DMS 273 (cell line): ENCODE measurements around the gene NUF2.
A peak's percentile ranks its signal among the peaks of the same experiment; 100 is the strongest.
"Not testable (repeated sequence)": the region's sequence is repeated elsewhere in the genome, so short reads cannot be mapped to it uniquely, and the experiment has no call there.

Experiments
- DNase-seq: peaks from one replicate; lab custom pipeline; 2025; ENCODE audit not compliant: unreplicated experiment; lab: John Stamatoyannopoulos, UW

The NUF2 gene

DNA sequence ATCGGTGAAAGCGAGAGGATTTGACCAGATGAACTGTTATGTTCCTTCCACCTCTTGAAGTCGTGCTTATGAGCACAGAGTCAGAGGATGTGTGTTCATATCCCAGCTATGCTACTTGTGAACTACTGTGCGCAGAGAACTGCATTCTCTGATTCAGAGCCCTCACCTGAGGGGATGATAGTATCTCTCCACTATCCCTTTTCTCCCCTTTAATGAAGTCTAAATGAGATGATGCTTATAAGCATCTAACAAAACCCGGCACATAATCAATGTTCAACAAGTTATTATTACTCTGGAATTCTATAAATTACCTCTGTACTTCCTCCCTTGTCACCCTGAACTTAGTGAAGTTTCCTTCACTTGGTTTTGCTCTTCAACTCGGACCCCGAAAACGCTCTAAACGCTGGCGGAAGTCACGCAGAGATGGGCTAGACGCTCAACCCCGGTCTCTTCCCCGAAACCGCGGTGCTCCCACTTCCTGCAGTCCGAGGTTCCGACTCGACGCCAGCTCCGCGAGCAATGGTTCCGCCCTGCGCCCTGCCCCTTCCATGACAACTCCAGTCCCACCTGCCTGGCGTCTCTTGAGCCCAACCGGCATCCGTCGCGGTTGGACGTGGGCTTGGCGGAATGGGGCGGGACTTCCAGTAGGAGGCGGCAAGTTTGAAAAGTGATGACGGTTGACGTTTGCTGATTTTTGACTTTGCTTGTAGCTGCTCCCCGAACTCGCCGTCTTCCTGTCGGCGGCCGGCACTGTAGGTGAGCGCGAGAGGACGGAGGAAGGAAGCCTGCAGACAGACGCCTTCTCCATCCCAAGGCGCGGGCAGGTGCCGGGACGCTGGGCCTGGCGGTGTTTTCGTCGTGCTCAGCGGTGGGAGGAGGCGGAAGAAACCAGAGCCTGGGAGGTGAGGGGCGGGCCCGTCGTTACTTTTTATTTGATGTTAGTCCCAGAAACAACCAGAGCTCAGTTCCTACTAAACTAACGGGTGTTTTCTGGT lies at the start of gene NUF2:
Gene NUF2 (plus strand): TSS at position 644 of the 995 bp plus-strand sequence. CDS start 4,098 bp downstream, outside the sequence.
- peak; percentile 99 for DNase-seq

DNA sequence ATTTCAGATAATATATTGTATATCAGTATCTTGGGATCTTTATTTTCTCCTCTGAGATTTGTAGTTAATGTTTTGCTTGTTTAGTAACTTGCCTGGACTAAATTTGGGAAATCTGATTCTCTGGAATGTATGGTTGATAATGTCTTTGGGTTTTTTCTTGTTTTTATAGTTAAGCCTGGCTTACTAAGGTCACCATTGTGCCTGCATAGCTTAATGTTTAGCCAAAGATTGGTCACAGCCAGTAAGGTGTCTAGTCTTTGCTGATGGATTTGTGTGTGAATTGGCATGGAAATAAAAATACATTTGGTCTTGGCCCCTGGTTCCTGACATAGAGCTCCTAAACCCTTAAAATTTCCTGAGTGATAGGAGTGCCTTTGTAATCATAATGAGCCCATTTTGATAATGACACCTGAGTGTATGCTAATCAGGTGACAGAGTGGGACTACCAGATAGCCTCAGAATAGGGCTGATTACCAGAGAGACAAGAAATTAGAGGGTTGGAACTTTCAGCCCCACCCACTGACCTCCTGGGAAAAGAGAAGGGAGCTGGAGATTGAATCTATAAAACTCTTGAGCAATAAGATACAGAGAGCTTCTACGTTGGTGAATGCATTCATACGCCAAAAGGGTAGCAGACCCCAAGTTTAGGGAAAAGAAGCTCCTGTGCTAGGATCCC lies 47.9 kb upstream of the NUF2 start:
- no peak for DNase-seq

DNA sequence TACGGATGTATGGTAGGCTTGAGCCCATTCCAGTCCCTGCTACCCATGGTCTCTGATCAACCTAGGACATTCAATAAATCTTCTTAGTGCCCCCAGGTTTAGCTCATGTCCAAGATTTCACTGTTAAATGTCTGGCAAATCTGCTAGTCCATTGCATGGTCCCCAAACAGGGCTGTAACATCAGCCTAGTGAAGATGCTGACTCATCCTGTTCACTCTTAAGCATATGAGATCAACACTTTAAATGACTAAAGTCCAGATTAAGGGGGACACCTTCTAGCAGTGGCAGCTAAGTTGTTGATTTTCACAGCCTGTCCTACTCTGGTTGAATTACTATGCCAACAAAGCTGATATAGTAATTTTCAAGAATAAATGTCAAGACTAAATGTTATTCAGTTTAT lies 46.5 kb upstream of the NUF2 start:
- DNase-seq, result no peak

GRCh38 chr1:163278602-163279001 lies 43.2 kb upstream of the NUF2 start:
- no peak for DNase-seq

DNA sequence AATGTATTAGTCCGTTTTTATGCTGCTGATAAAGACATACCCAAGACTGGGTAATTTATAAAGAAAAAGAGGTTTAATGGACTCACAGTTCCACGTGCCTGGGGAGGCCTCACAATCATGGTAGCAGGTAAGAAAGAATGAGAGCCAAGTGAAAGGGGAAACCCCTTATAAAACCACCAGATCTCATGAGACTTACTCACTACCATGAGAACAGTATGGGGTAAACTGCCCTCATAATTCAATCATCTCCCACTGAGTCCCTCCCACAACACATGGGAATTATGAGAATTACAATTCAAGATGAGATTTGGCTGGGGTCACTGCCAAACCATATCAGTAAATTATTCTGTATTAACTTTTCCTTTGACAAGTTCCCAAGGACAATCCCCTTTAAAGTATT lies 36.9 kb upstream of the NUF2 start:
- DNase-seq, result not testable (repeated sequence)

DNA sequence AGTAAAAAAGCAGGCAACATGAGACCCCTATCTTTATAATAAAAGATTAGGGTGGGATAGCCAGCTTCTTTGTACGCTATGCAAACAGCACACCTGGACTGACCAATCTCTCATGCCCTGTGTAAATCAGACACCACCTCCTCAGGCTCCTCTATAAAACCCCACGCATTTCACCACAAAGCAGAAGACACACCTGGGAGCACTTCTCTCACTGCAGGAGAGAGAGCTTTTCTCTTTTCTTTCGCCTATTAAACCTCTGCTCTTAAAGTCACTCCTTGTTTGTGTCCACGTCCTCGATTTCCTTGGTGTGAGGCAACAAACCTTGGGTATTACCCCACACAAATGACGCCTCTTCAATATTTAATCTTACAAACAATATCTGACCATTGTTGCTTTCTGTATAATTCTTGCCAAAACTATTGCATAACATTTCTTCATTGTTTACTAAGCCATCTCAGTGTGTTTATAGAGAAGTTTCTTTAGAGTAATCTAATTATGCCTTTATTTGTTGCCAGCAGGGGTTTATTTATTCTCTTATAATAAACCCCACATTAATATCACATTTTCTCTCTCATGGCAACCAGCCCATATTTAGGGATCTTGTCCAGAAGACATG lies 31.6 kb upstream of the NUF2 start:
- no peak for DNase-seq

DNA sequence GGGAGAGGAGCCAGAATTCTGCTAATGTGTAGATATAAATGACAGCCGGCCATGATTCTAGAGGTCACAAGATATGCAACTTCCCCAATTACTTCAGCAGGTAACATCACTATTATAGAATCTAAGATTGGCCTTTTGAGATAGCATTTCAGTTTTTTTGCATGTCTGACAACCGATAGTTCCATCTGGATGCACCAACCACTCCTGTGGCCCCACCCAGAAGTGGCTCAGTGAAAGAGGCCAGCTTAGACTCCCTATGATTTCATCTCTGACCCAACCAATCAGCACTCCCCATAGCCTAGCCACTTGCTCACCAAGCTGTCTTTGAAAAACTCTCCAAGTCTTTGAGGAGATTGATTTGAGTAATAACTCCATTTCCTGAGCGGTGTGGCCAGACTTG lies 30.3 kb upstream of the NUF2 start:
- DNase-seq, result no peak

DNA sequence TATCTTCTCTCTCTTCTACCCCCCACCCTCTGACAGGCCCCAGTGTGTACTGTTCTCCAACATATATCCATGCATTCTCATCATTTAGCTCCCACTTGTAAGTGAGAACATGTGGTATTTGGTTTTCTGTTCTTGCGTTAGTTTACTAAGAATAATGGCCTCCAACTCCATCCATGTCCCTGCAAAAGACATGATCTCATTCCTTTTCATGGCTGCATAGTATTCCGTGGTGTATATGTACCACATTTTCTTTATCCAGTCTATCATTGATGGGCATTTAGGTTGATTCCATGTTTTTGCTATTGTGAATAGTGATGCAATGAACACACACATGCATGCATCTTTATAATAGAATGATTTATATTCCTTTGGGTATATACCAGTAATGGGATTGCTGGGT lies 29.6 kb upstream of the NUF2 start:
- not testable (repeated sequence) for DNase-seq

DNA sequence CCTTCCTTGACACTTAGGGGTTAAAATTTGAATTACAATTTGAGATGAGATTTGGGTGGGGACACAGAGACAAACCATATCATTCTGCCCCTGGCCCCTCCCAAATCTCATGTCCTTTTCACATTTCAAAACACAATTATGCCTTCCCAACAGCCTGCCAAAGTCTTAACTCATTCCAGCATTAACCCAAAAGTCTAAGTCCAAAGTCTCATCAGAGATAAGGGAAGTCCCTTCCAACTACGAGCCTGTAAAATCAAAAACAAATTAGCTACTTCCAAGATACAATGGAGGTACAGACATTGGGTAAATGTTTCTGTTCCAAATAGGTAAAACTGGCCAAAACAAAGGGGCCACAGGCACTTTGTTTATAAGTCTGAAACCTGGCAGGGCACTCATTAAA lies 28.3 kb upstream of the NUF2 start:
- DNase-seq, result not testable (repeated sequence)

- no peak for DNase-seq
Observed at GRCh38 chr1:163295949-163296348, 25.8 kb upstream of the NUF2 start.

DNA sequence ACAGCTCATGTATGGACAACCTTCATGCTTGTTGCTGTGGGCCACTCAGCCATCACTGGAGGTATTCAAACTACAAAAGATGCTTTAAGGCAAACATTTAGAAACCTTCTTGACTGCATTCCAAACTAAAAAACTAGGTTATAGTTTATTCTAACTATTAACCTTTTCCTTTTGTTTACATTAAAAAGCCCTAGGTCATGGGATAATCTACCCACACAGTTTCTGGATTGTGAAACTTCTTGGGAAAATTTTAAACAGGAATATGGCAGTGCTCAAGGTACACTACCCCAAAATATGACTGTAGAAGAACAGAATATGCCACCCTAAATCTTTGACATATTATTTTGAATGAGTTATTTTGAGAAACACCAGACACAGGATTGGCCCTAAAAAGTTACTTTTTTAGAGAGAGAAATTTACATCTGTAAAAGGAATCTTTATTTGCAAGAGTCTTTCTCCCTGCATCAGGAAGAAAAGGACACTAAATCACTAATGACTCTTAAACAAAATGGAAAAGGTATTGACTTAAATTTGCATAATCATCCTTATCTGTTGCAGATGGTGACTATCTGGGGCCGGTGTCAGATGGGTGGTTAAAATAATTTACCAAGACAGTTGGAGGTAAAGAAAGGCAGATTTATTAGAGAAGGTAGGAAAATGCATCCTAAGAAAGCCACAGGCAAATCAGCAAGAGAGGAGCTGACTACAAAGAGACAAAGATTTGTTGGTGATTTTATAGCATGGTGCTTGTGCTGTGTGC lies 25.1 kb upstream of the NUF2 start:
- no peak for DNase-seq

DNA sequence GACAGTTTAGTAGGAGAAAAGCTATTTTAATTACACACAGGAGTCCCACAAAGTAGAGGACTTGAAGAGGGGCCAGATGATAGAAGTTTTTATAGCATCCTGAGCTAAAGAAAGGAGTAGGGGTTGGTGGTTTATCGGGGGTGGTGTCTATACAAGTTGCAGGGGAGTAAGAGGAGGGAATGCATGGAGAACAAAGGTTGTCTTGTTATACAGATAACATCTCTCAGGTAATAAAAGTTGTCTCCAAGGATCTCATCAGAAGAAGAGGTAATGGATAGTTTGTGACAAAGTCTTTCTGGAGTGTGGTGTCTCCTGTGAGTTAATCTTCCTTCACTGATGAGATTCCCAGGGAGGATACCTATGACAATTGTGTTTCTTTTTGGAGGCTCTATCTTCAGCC lies 23.4 kb upstream of the NUF2 start:
- DNase-seq, result no peak

DNA sequence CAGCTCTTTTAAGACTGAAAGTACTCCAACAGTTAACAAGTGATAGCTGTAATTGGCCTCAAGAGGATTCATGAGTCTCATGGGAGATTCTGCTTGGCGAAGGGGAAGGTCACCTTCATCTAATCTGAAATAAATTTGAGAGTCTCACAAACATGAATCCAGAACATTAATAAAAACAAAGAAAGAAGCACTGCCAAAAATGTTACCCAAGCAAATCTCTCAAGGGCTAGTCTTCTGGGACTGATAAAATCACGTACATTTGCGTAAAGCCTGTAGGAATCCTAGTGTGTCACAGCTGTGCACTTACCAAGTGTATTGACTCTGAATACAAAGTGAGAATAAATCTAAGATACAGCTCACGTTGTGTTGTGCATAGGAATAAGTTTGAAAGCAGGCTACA lies 21.2 kb upstream of the NUF2 start:
- DNase-seq, result peak; percentile 26

DNA sequence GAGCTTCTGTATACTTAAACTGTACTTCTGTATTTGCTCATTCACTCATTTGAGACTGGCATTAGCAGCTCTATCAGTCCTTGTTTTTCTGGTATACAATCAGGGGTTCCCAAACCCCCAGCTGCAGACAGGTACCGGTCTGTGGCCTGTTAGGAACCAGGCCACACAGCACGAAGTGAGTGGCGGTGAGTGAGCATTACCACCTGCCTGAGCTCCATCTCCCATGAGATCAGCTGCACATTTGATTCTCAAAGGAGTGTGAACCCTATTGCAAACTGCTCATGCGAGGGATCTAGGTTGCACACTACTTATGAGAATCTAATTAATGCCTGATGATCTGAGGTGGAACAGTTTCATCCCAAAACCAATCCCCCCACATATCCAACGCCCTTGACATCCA lies 18.2 kb upstream of the NUF2 start:
- no peak for DNase-seq

GRCh38 chr1:163305441-163305840 lies 16.3 kb upstream of the NUF2 start:
- DNase-seq, result no peak

GRCh38 chr1:163307479-163308171 lies 14.1 kb upstream of the NUF2 start:
- DNase-seq, result no peak

DNA sequence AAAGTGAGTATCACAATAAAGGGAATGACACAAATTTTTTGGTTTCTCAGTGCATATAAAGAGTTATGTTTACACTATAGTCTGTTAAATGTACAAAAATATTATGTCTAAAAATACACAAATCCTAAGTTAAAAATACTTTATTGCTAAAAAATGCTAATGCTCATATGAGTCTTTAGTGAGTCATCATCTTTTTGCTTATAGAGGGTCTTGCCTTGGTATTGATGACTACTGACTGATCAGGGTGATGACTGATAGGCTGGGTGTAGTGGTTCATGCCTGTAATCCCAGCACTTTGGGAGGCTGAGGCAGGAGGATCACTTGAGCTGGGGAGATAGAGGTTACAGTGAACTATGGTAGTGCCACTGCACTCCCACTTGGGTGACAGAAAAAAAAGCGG lies 12.9 kb upstream of the NUF2 start:
- no peak for DNase-seq

DNA sequence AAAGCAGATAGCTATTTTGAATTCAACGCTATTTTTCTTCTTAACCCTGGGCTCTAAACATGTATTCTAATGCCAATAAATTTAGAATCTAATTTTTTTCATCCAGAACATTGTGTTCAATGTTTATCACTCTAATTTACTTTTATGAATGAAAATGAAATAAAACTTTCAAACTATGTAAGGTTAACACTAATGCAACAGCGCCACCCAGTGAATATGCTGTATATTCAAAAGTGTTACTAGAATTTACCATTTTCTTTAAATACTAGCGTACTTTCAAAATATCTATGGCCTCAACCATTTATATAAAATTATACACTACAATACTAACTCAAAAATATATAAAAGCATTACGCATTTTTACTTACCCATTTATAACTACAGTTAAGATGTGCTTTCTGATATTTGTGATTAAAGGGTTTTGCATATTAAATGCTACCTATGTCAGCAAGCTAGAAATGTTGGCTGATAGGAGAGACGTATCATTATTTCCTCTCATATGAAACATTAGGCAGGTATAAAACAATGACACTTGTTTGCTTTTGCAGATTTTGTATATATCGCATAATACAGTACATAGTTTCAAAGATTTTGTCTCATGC lies 5.9 kb upstream of the NUF2 start:
- peak; percentile 66 for DNase-seq

DNA sequence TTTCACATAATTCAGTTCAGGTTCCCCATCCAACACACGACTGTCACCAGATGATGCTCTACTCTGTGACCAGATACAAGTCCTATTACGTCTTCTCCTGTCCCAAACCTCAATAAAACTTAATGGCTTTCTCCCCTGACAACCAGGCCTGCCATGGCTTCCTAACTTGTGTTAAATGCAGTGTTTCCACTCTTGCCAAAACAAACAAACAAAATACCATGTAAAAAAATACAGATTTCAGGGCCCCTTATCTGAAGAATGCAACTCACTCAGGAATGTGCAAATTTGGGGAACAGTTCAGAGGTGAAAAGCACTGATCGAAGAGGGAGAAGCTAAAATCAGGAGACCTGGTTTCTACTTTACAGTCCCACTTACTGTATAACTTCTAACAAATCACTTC lies 863 bp upstream of the NUF2 start:
- DNase-seq, result peak; percentile 30

DNA sequence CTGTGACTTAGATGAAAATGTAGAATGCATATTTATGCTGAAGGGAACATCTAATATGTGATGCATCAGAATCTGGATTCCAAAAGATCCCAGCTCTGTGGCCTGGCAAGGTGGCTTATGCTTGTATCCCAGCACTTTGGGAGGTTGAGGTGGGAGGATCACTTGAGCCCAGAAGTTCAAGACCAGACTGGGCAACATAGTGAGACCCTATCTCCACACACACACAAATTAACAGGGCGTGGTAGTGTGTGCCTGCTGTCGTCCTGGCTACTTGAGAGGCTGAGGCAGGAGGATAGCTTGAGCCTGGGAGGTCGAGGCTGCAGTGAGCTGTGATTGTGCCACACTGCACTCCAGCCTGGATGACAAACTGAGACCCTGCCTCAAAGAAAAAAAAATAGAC lies 1.6 kb downstream of the NUF2 start:
- not testable (repeated sequence) for DNase-seq
